Activated CD4-positive, alpha-beta memory T cell treated with anti-CD3 and anti-CD28 coated beads, Interleukin-2, amount 10 ng/mL, durations not matched to agents 7 days and 5 days (primary cell): ENCODE measurements around the gene UBE2G2. TPM values are rescaled to one million over a fixed set of nuclear protein-coding genes. Genes with fewer than 3 reads are reported as not detected.

Experiments used
- CTCF ChIA-PET: fragments of 350-600 bp; sonication (Branson Sonifier 250); formaldehyde crosslinking; loops from one replicate; lab custom pipeline; 2021; ENCODE audit warnings: antibody characterized with exemption, inconsistent platforms; lab: Charles Lee
- POLR2A ChIA-PET: fragments of 350-600 bp; sonication (Branson Sonifier 250); formaldehyde crosslinking; loops from one replicate; lab custom pipeline; 2021; ENCODE audit warnings: antibody characterized with exemption; lab: Charles Lee
- DNase-seq: peaks from one replicate; pipeline ENCODE4 v3.0.0-alpha.2; 2020
- H3K27ac Mint-ChIP-seq: one replicate; pipeline ENCODE4 v1.8.0; 2021; ENCODE audit warnings: mild to moderate bottlenecking, mixed read lengths
- H3K27me3 Mint-ChIP-seq: one replicate; pipeline ENCODE4 v1.8.0; 2021; ENCODE audit warnings: mixed read lengths
- H3K36me3 Mint-ChIP-seq: one replicate; pipeline ENCODE4 v1.8.0; 2021; ENCODE audit warnings: low read depth, mixed read lengths
- H3K4me1 Mint-ChIP-seq: one replicate; pipeline ENCODE4 v1.8.0; 2021; ENCODE audit warnings: mixed read lengths
- H3K4me3 Mint-ChIP-seq: one replicate; pipeline ENCODE4 v1.8.0; 2021; ENCODE audit warnings: mild to moderate bottlenecking, mixed read lengths
- H3K9me3 Mint-ChIP-seq: one replicate; pipeline ENCODE4 v1.8.0; 2021; ENCODE audit warnings: mixed read lengths
- total RNA-seq, 2 experiments: library from RNA; stranded (reverse); gene quantifications; one replicate each; pipeline ENCODE4 v1.2.3, GENCODE V29; 2021

The UBE2G2 gene
- total RNA-seq, 2 experiments from 2014 or later, result 70.7 to 74.0 TPM

- Mint-ChIP-seq H3K27me3 (no peaks in the 10 kb centered on the region), H3K9me3 (no peaks in the 10 kb centered on the region), H3K27ac (peak overlapping the region; percentile 50), H3K4me1 (peaks cover 36% of the 10 kb centered on the region), H3K36me3 (peaks cover 32% of the 10 kb centered on the region), H3K4me3 (no peak overlapping the region)
- POLR2A ChIA-PET, result interaction anchor here (0.9 to 2.1 kb wide), 3 partner anchors 10 to 147 kb away, joined by 3 to 7 read pairs (median 5); partner anchors contain the start of gene SLX9
- DNase-seq, result peak; percentile 59
- CTCF ChIA-PET, result interaction anchor here (0.5 to 3.2 kb wide), 42 partner anchors 9 to 886 kb away, joined by 3 to 51 read pairs (median 4); partner anchors contain the start of genes KRTAP12-3, PTTG1IP and UBE2G2
Observed at GRCh38 chr21:44792702-44793591, 8.7 kb downstream of the UBE2G2 start.

- ChIA-PET CTCF (interaction anchor here (1.2 to 1.3 kb wide), 2 partner anchors 281 to 291 kb away, joined by 3 to 7 read pairs; no protein-coding TSS in a partner anchor), POLR2A (no interaction called here)
- no peaks in the 10 kb centered on the region for H3K9me3 Mint-ChIP-seq
- H3K27ac Mint-ChIP-seq, result no peak overlapping the region
- no peak for DNase-seq
- H3K4me1 Mint-ChIP-seq, result peaks cover 34% of the 10 kb centered on the region
- no peak overlapping the region for H3K4me3 Mint-ChIP-seq
- no peaks in the 10 kb centered on the region for H3K27me3 Mint-ChIP-seq
- H3K36me3 Mint-ChIP-seq, result peaks cover 30% of the 10 kb centered on the region
Observed at GRCh38 chr21:44791993-44792392, 9.6 kb downstream of the UBE2G2 start.

GRCh38 chr21:44791246-44791645 lies 10.4 kb downstream of the UBE2G2 start:
- Mint-ChIP-seq H3K4me1 (peaks cover 27% of the 10 kb centered on the region), H3K9me3 (no peaks in the 10 kb centered on the region), H3K36me3 (peaks cover 23% of the 10 kb centered on the region), H3K27me3 (no peaks in the 10 kb centered on the region), H3K27ac (no peak overlapping the region), H3K4me3 (no peak overlapping the region)
- no peak for DNase-seq
- ChIA-PET CTCF (interaction anchor here (1.2 to 1.3 kb wide), 2 partner anchors 280 to 290 kb away, joined by 3 to 7 read pairs; no protein-coding TSS in a partner anchor), POLR2A (no interaction called here)

- Mint-ChIP-seq H3K4me1 (peaks cover 25% of the 10 kb centered on the region), H3K36me3 (peaks cover 27% of the 10 kb centered on the region), H3K4me3 (no peak overlapping the region), H3K27ac (no peak overlapping the region), H3K9me3 (no peaks in the 10 kb centered on the region), H3K27me3 (no peaks in the 10 kb centered on the region)
- DNase-seq, result no peak
- ChIA-PET CTCF (interaction anchor here (0.6 to 1.1 kb wide), 2 partner anchors 38 to 48 kb away, joined by 3 to 4 read pairs; no protein-coding TSS in a partner anchor), POLR2A (no interaction called here)
Observed at GRCh38 chr21:44790368-44790767, 11.3 kb downstream of the UBE2G2 start.

- no peak for DNase-seq
- ChIA-PET POLR2A (interaction anchor here (1.1 kb wide), 1 partner anchor 29 kb away, joined by 3 read pairs; no protein-coding TSS in a partner anchor), CTCF (interaction anchor here (0.6 to 1.1 kb wide), 2 partner anchors 38 to 47 kb away, joined by 3 to 4 read pairs; no protein-coding TSS in a partner anchor)
- Mint-ChIP-seq H3K4me3 (no peak overlapping the region), H3K36me3 (peaks cover 30% of the 10 kb centered on the region), H3K27me3 (no peaks in the 10 kb centered on the region), H3K4me1 (peaks cover 25% of the 10 kb centered on the region), H3K9me3 (no peaks in the 10 kb centered on the region), H3K27ac (no peak overlapping the region)
Observed at GRCh38 chr21:44789880-44790279, 11.7 kb downstream of the UBE2G2 start.

- H3K27me3 Mint-ChIP-seq, result no peaks in the 10 kb centered on the region
- ChIA-PET CTCF (no interaction called here), POLR2A (no interaction called here)
- H3K4me1 Mint-ChIP-seq, result peaks cover 6% of the 10 kb centered on the region
- peaks cover 19% of the 10 kb centered on the region for H3K36me3 Mint-ChIP-seq
- H3K27ac Mint-ChIP-seq, result no peak overlapping the region
- no peak overlapping the region for H3K4me3 Mint-ChIP-seq
- DNase-seq, result no peak
- H3K9me3 Mint-ChIP-seq, result no peaks in the 10 kb centered on the region
Observed at GRCh38 chr21:44785620-44786335, 15.8 kb downstream of the UBE2G2 start.

- Mint-ChIP-seq H3K4me1 (peaks cover 4% of the 10 kb centered on the region), H3K9me3 (no peaks in the 10 kb centered on the region), H3K27me3 (no peaks in the 10 kb centered on the region), H3K36me3 (peaks cover 22% of the 10 kb centered on the region), H3K27ac (no peak overlapping the region), H3K4me3 (no peak overlapping the region)
- no peak for DNase-seq
- ChIA-PET POLR2A (no interaction called here), CTCF (interaction anchor here (1.8 kb wide), 1 partner anchor 8 kb away, joined by 7 read pairs; no protein-coding TSS in a partner anchor)
Observed at GRCh38 chr21:44784810-44785209, 16.8 kb downstream of the UBE2G2 start.

- no peak for DNase-seq
- Mint-ChIP-seq H3K4me3 (no peak overlapping the region), H3K27ac (no peak overlapping the region), H3K9me3 (no peaks in the 10 kb centered on the region), H3K36me3 (peaks cover 22% of the 10 kb centered on the region), H3K27me3 (no peaks in the 10 kb centered on the region), H3K4me1 (peaks cover 12% of the 10 kb centered on the region)
- POLR2A ChIA-PET, result no interaction called here
- CTCF ChIA-PET, result interaction anchor here (1.4 to 1.8 kb wide), 2 partner anchors 10 to 151 kb away, joined by 3 to 7 read pairs; no protein-coding TSS in a partner anchor
Observed at GRCh38 chr21:44783020-44783696, 18.5 kb downstream of the UBE2G2 start.

- Mint-ChIP-seq H3K27me3 (no peaks in the 10 kb centered on the region), H3K4me3 (no peak overlapping the region), H3K27ac (no peak overlapping the region), H3K36me3 (peaks cover 30% of the 10 kb centered on the region), H3K4me1 (peaks cover 15% of the 10 kb centered on the region), H3K9me3 (no peaks in the 10 kb centered on the region)
- POLR2A ChIA-PET, result no interaction called here
- no peak for DNase-seq
- CTCF ChIA-PET, result no interaction called here
Observed at GRCh38 chr21:44780767-44781459, 20.7 kb downstream of the UBE2G2 start.

- DNase-seq, result no peak
- ChIA-PET CTCF (no interaction called here), POLR2A (no interaction called here)
- Mint-ChIP-seq H3K36me3 (peaks cover 28% of the 10 kb centered on the region), H3K4me3 (no peak overlapping the region), H3K4me1 (peaks cover 15% of the 10 kb centered on the region), H3K9me3 (no peaks in the 10 kb centered on the region), H3K27ac (no peak overlapping the region), H3K27me3 (no peaks in the 10 kb centered on the region)
Observed at GRCh38 chr21:44780137-44780502, 21.5 kb downstream of the UBE2G2 start.

GRCh38 chr21:44779417-44780136 lies 22.0 kb downstream of the UBE2G2 start:
- Mint-ChIP-seq H3K27me3 (no peaks in the 10 kb centered on the region), H3K36me3 (peaks cover 33% of the 10 kb centered on the region), H3K9me3 (no peaks in the 10 kb centered on the region), H3K27ac (no peak overlapping the region), H3K4me1 (peaks cover 15% of the 10 kb centered on the region), H3K4me3 (no peak overlapping the region)
- no peak for DNase-seq
- ChIA-PET CTCF (no interaction called here), POLR2A (no interaction called here)
